Right ventricle myocardium inferior (tissue), 1 donor: ENCODE results near the gene ZNF467. TPM values are rescaled to one million over a fixed set of nuclear protein-coding genes. Genes with fewer than 3 reads are reported as not detected.

ENCODE experiments used
- total RNA-seq: library from RNA; stranded (reverse); fragmentation: NEBNext Ultra II Directional; extraction: Animal tissue kit (Norgen Biotek cat#: 25700); gene quantifications from one replicate; pipeline ENCODE4 v1.2.1, GENCODE V29; 2021
- donor health status: DM: no; HTN: yes; CAD: no; lungs with severe emphysema.

Gene ZNF467
- total RNA-seq, 1 donor from 2014 or later, result 7.0 TPM

Other genes with a start within 250 kb of the ZNF467 start
- gene ZNF862, start 64.8 kb upstream of the ZNF467 start, total RNA-seq, result 10.1 TPM
- gene ATP6V0E2, start 100.4 kb upstream of the ZNF467 start, total RNA-seq, result 125 TPM